Measurements from ENCODE around the gene TCTN1.

GRCh38 chr12:110656071-110656655 lies 42.2 kb downstream of the TCTN1 start:
- TF ChIP-seq EZH2 (IDR thresholded peaks at IDR 0.05; ENCODE audit: low read length, unreplicated experiment): no peak
- TF ChIP-seq CTCF (conservative IDR thresholded peaks at IDR 0.05; ENCODE audit: low read depth, low read length): no peak
- no peak for TF ChIP-seq EZH2phosphoT487 (IDR thresholded peaks at IDR 0.05; ENCODE audit: borderline replicate concordance, low read length)
